ENCODE data around the gene FOXA2. TPM values are rescaled to one million over a fixed set of nuclear protein-coding genes. Genes with fewer than 3 reads are reported as not detected.

FOXA2 gene
- total RNA-seq, 4 donors from 2014 or later: 1.5 to 15.5 (median 4.7) TPM

- Histone ChIP-seq H3K36me3 (no peaks in the 10 kb centered on the region), H3K27ac (no peak overlapping the region), H3K9me3 (no peaks in the 10 kb centered on the region), H3K4me3 (replicated peaks in 1 of 3) (no peak overlapping the region), H3K4me1 (no peaks in the 10 kb centered on the region), H3K27me3 (no peaks in the 10 kb centered on the region)
- DNase-seq: no peak
- TF ChIP-seq CTCF (IDR thresholded peaks at IDR 0.05) (no peak), POLR2A (IDR thresholded peaks at IDR 0.05) (no peak)
- intact Hi-C loops (cut with DNase I): no loop called here
- 58 to 65% methylated on average over 1 of the region's 1 CpG for WGBS, 2 donors
Observed at GRCh38 chr20:22544462-22544861, 39.9 kb downstream of the FOXA2 start.

DNA sequence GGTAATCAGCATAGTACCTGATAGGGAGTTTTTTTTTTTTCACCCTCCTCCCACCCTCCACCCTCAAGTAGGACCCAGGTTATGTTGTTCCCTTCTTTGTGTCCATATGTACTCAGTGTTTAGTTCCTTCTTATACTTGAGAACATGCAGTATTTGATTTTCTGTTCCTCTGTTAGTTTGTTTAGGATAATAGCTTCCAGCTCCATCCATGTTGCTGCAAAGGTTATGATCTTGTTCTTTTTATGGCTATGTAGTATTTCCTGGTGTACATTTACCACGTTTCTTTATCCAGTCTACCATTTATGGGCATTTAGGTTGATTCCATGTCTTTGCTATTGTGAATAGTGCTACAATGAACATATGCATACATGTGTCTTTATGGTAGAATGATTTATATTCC is 41.9 kb downstream of the FOXA2 start:
- Histone ChIP-seq H3K4me1 (no peaks in the 10 kb centered on the region), H3K4me3 (replicated peaks in 1 of 3) (no peak overlapping the region), H3K27me3 (no peaks in the 10 kb centered on the region), H3K27ac (no peak overlapping the region), H3K36me3 (no peaks in the 10 kb centered on the region), H3K9me3 (no peaks in the 10 kb centered on the region)
- intact Hi-C loops (cut with DNase I): no loop called here
- 68 to 71% methylated on average over 1 of the region's 1 CpG for WGBS, 2 donors
- DNase-seq: no peak
- TF ChIP-seq POLR2A (IDR thresholded peaks at IDR 0.05) (no peak), CTCF (IDR thresholded peaks at IDR 0.05) (no peak)

DNA sequence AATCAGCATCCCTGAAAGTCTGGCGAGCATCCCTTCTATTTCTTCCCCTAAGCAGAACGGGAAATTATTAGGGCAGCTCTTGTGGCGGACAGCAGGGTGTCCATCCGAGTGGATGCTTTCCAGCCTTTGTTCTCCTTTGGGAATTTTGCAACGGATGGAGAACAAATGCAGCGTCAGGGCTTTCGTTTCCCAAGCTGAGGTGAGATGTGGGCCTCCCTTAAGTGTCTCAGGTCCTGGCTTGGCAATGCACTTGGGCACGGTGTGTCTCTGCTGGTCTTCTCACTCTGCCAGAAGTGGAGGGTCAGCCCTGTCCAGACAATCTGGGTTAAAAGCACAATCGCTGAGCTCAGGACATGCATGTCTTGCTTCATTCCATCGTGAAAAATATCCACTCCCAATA is 43.5 kb downstream of the FOXA2 start:
- no peak for DNase-seq
- intact Hi-C loops (cut with DNase I): no loop called here
- TF ChIP-seq POLR2A (IDR thresholded peaks at IDR 0.05) (no peak), CTCF (IDR thresholded peaks at IDR 0.05) (no peak)
- WGBS, 2 donors: 70 to 71% methylated on average over 10 of the region's 10 CpGs
- H3K4me1 ChIP-seq: no peaks in the 10 kb centered on the region
- no peak overlapping the region for H3K4me3 ChIP-seq (replicated peaks in 1 of 3)
- no peaks in the 10 kb centered on the region for H3K36me3 ChIP-seq
- H3K27ac ChIP-seq: no peak overlapping the region
- H3K27me3 ChIP-seq: no peaks in the 10 kb centered on the region
- no peaks in the 10 kb centered on the region for H3K9me3 ChIP-seq

GRCh38 chr20:22536956-22537756 is 47.2 kb downstream of the FOXA2 start:
- intact Hi-C loops (cut with DNase I): no loop called here
- H3K27ac ChIP-seq: no peak overlapping the region
- no peak for TF ChIP-seq POLR2A (IDR thresholded peaks at IDR 0.05)
- TF ChIP-seq CTCF (IDR thresholded peaks at IDR 0.05): no peak

DNA sequence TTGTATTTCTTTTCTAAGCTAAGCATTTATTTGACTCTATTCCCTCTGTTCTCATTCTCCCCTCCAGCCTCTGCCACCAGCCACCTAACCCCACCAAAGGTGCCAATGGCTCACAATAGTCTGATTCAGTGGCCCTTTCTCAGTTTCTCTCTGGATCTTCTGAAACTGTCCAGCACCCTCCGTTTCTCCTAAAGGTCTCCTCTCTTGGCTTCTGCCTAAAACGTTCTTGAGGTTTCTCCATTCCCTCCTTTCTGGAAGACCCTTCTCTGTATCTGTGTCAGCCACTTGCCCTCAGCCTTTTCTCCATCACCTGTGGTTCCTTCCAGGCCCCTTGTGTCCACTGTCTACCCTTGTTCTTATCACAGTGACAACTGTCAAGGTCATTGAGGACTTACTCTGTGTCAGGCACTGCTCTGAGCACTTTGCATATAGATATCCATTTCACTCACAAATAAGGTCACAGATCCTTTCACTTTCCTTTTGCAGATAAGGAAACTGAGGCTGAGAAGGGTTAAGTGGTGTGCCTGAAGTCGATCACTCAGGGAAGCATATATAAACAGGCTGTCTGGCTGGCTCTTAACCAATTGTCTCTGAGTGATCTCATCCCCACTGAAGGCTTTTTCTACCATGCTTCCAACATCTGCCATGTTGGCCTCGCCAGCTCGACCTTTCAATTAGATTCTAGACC is 48.1 kb downstream of the FOXA2 start:
- Histone ChIP-seq H3K27me3 (no peaks in the 10 kb centered on the region), H3K4me1 (no peaks in the 10 kb centered on the region), H3K36me3 (no peaks in the 10 kb centered on the region), H3K4me3 (replicated peaks in 1 of 3) (no peak overlapping the region), H3K9me3 (no peaks in the 10 kb centered on the region), H3K27ac (no peak overlapping the region)
- 75 to 85% methylated on average over 5 of the region's 5 CpGs for WGBS, 2 donors
- intact Hi-C loops (cut with DNase I): no loop called here
- no peak for TF ChIP-seq POLR2A (IDR thresholded peaks at IDR 0.05)
- no peak for TF ChIP-seq CTCF (IDR thresholded peaks at IDR 0.05)
- DNase-seq: no peak

More at GRCh38 chr20:22536956-22537756, 47.2 kb downstream of the FOXA2 start:
- H3K36me3 ChIP-seq: no peaks in the 10 kb centered on the region
- H3K27me3 ChIP-seq: no peaks in the 10 kb centered on the region
- DNase-seq: no peak
- no peaks in the 10 kb centered on the region for H3K4me1 ChIP-seq
- H3K9me3 ChIP-seq: no peaks in the 10 kb centered on the region
- 74 to 81% methylated on average over 4 of the region's 4 CpGs for WGBS, 2 donors
- no peak overlapping the region for H3K4me3 ChIP-seq (replicated peaks in 1 of 3)

Data from thyroid gland (tissue), 4 donors.